H1 (cell line): ENCODE data around the gene CILP. TPM values are rescaled to one million over a fixed set of nuclear protein-coding genes. Genes with fewer than 3 reads are reported as not detected.

Experiments
- CTCF ChIA-PET: fragments of 300-600 bp; sonication (Branson Sonifier 250); formaldehyde crosslinking; loops from one replicate; lab custom pipeline; 2021; ENCODE audit not compliant: partially characterized antibody; lab: Charles Lee
- POLR2A ChIA-PET: fragments of 300-600 bp; sonication (Branson Sonifier 250); formaldehyde crosslinking; loops from one replicate; lab custom pipeline; 2021; ENCODE audit warnings: inconsistent platforms; ENCODE audit not compliant: partially characterized antibody; lab: Charles Lee
- DNase-seq, 2 experiments: peaks; one replicate each; pipeline versions ENCODE4 v3.0.0 to v3.0.0-alpha.2; 2010 to 2022; ENCODE audit warnings: low spot score in 2 of 2, low read depth in 1 of 2, mixed read lengths in 1 of 2
- FAIRE-seq: peaks from 2 replicates; lab custom pipeline; 2011; peaks lifted over from hg19 to GRCh38; lab: Jason Lieb, UNC
- H2AFZ ChIP-seq: 2 replicates; pipeline ENCODE4 v1.8.1; 2012; ENCODE audit warnings: low read length, inconsistent platforms
- H2AK5ac ChIP-seq: 2 replicates; pipeline ENCODE4 v1.6.1; 2013; ENCODE audit warnings: low read depth, low read length
- H2BK120ac ChIP-seq: replicated peaks from 2 replicates; pipeline ENCODE3; 2013; ENCODE audit warnings: low read depth, low read length, inconsistent platforms
- H2BK12ac ChIP-seq: 2 replicates; pipeline ENCODE4 v1.6.1; 2013; ENCODE audit warnings: low read depth, low read length
- H2BK15ac ChIP-seq: 2 replicates; pipeline ENCODE4 v1.6.1; 2013; ENCODE audit warnings: low read length
- H2BK20ac ChIP-seq: 2 replicates; pipeline ENCODE4 v1.6.1; 2013; ENCODE audit warnings: low read length
- H2BK5ac ChIP-seq: 2 replicates; pipeline ENCODE4 v1.6.1; 2013; ENCODE audit warnings: low read depth, low read length
- H3K14ac ChIP-seq: 2 replicates; pipeline ENCODE4 v1.6.1; 2013; ENCODE audit warnings: inconsistent platforms; ENCODE audit not compliant: insufficient read length
- H3K18ac ChIP-seq: 2 replicates; pipeline ENCODE4 v1.6.1; 2013; ENCODE audit warnings: low read length; ENCODE audit errors: extremely low read depth
- H3K23ac ChIP-seq: 2 replicates; pipeline ENCODE4 v1.6.1; 2013; ENCODE audit warnings: inconsistent platforms; ENCODE audit not compliant: insufficient read length
- H3K23me2 ChIP-seq: 2 replicates; pipeline ENCODE4 v1.6.1; 2013; ENCODE audit warnings: low read depth, low read length
- H3K27ac ChIP-seq: 2 replicates; pipeline ENCODE4 v1.6.1; 2011; ENCODE audit warnings: low read depth, low read length, inconsistent platforms
- H3K27me3 ChIP-seq, 4 experiments: replicated peaks in 1 of 4; 1 replicate in 1 of 4; 2 replicates in 3 of 4; pipeline versions ENCODE4 v1.6.1 to v1.8.1; 2011 to 2013; ENCODE audit warnings: low read length in 3 of 4, mild to moderate bottlenecking in 3 of 4, inconsistent platforms in 2 of 4, mixed read lengths in 2 of 4, moderate library complexity in 1 of 4; ENCODE audit not compliant: control insufficient read depth in 3 of 4, insufficient read depth in 3 of 4; ENCODE audit errors: extremely low read depth in 1 of 4
- H3K36me3 ChIP-seq, 4 experiments: 2 replicates each; pipeline versions ENCODE4 v1.6.1 to v1.8.1; 2011 to 2013; ENCODE audit warnings: mild to moderate bottlenecking in 4 of 4, low read length in 3 of 4, moderate library complexity in 2 of 4, control low read depth in 1 of 4, inconsistent platforms in 1 of 4; ENCODE audit not compliant: insufficient read depth in 4 of 4, control insufficient read depth in 2 of 4
- H3K4ac ChIP-seq: replicated peaks from 2 replicates; pipeline ENCODE3; 2013; ENCODE audit warnings: low read length, low read depth, mixed read lengths, inconsistent platforms; ENCODE audit not compliant: insufficient read length
- H3K4me1 ChIP-seq, 4 experiments: replicated peaks in 1 of 4; 1 replicate in 1 of 4; 2 replicates in 3 of 4; pipeline versions ENCODE4 v1.6.1 to v1.8.1; 2011 to 2013; ENCODE audit warnings: low read length in 3 of 4, inconsistent platforms in 2 of 4, mixed read lengths in 1 of 4; ENCODE audit not compliant: insufficient read depth in 4 of 4, control insufficient read depth in 3 of 4
- H3K4me2 ChIP-seq, 2 experiments: 2 replicates each; pipeline versions ENCODE4 v1.6.1 to v1.8.1; 2011 to 2013; ENCODE audit warnings: low read depth in 2 of 2, low read length in 2 of 2, control low read depth in 1 of 2, inconsistent platforms in 1 of 2, mild to moderate bottlenecking in 1 of 2; ENCODE audit not compliant: insufficient read depth in 1 of 2
- H3K4me3 ChIP-seq, 4 experiments: fragments of 200-600, 300-600 bp in 1 of 4; sonication (generic), shearing (Covaris generic), sonication (Bioruptor Twin) in 1 of 4; 2 replicates each; pipeline versions ENCODE4 v1.5.1 to v1.8.1; 2011 to 2016; ENCODE audit warnings: low read length in 4 of 4, low read depth in 3 of 4, control low read depth in 2 of 4, inconsistent platforms in 2 of 4, mild to moderate bottlenecking in 2 of 4, mixed read lengths in 1 of 4, moderate library complexity in 1 of 4; ENCODE audit not compliant: insufficient read depth in 2 of 4; ENCODE audit errors: extremely low read depth in 1 of 4
- H3K56ac ChIP-seq: replicated peaks from 2 replicates; pipeline ENCODE3; 2013; ENCODE audit warnings: low read depth, mild to moderate bottlenecking, mixed read lengths, low read length, inconsistent platforms; ENCODE audit not compliant: insufficient read length
- H3K79me1 ChIP-seq: 2 replicates; pipeline ENCODE4 v1.6.1; 2013; ENCODE audit warnings: low read depth, low read length, control low read depth
- H3K79me2 ChIP-seq, 2 experiments: 2 replicates each; pipeline versions ENCODE4 v1.6.1 to v1.8.1; 2012 to 2013; ENCODE audit warnings: low read length in 2 of 2, mild to moderate bottlenecking in 2 of 2, inconsistent platforms in 1 of 2; ENCODE audit not compliant: insufficient read depth in 2 of 2, control insufficient read depth in 1 of 2
- H3K9ac ChIP-seq, 4 experiments: replicated peaks in 1 of 4; 1 replicate in 1 of 4; 2 replicates in 3 of 4; pipeline versions ENCODE4 v1.6.1 to v1.8.1; 2011 to 2013; ENCODE audit warnings: low read depth in 3 of 4, low read length in 3 of 4, control low read depth in 2 of 4, mild to moderate bottlenecking in 2 of 4, moderate library complexity in 2 of 4, inconsistent platforms in 1 of 4; ENCODE audit errors: extremely low read depth in 1 of 4
- H3K9me3 ChIP-seq, 2 experiments: 2 replicates each; pipeline versions ENCODE4 v1.6.1 to v1.8.1; 2012 to 2013; ENCODE audit warnings: mild to moderate bottlenecking in 2 of 2, moderate library complexity in 2 of 2, control low read depth in 1 of 2, inconsistent platforms in 1 of 2, low read depth in 1 of 2, low read length in 1 of 2, mixed read lengths in 1 of 2; ENCODE audit not compliant: insufficient read depth in 2 of 2
- H4K20me1 ChIP-seq, 2 experiments: replicated peaks in 1 of 2; 2 replicates each; pipeline versions ENCODE3 to v1.8.1; 2011 to 2013; ENCODE audit warnings: inconsistent platforms in 2 of 2, low read length in 2 of 2, mild to moderate bottlenecking in 1 of 2; ENCODE audit not compliant: insufficient read depth in 2 of 2, control insufficient read depth in 1 of 2
- H4K5ac ChIP-seq: 2 replicates; pipeline ENCODE4 v1.6.1; 2013; ENCODE audit warnings: low read length, low read depth, mixed read lengths, inconsistent platforms; ENCODE audit not compliant: insufficient read length
- H4K8ac ChIP-seq: 2 replicates; pipeline ENCODE4 v1.8.0; 2013; ENCODE audit warnings: mild to moderate bottlenecking, moderate library complexity, low read length, inconsistent platforms; ENCODE audit not compliant: insufficient read depth; ENCODE audit errors: extremely low read depth
- H4K91ac ChIP-seq: replicated peaks from 2 replicates; pipeline ENCODE3; 2013; ENCODE audit warnings: low read length, mixed read lengths, inconsistent platforms; ENCODE audit not compliant: insufficient read length
- CBX8 ChIP-seq: fragments of 300-800, 300-1000 bp; sonication (generic); IDR thresholded peaks from 2 replicates; pipeline ENCODE4 v1.7.1; 2016; ENCODE audit warnings: low read depth, low read length, borderline replicate concordance
- E2F6 ChIP-seq: IDR thresholded peaks from 2 replicates; pipeline ENCODE4 v1.6.1; 2012; ENCODE audit warnings: inconsistent platforms
- GABPA ChIP-seq: IDR thresholded peaks from 2 replicates; pipeline ENCODE4 v1.6.1; 2011; ENCODE audit warnings: mild to moderate bottlenecking, low read length, moderate library complexity, borderline replicate concordance; ENCODE audit not compliant: insufficient read depth
- MAX ChIP-seq: IDR thresholded peaks from 2 replicates; pipeline ENCODE4 v1.6.1; 2012; ENCODE audit warnings: inconsistent platforms
- NRF1 ChIP-seq: IDR thresholded peaks from 2 replicates; pipeline ENCODE4 v1.6.1; 2011; ENCODE audit warnings: mild to moderate bottlenecking, low read depth, low read length, improper control_type of control experiment
- RAD21 ChIP-seq, 2 experiments: IDR thresholded peaks in 1 of 2; conservative IDR thresholded peaks in 1 of 2; 2 replicates each; pipeline ENCODE4 v1.6.1; 2011; ENCODE audit warnings: low read depth in 2 of 2, low read length in 2 of 2, improper control_type of control experiment in 1 of 2, inconsistent platforms in 1 of 2, mild to moderate bottlenecking in 1 of 2, moderate library complexity in 1 of 2
- SP1 ChIP-seq: IDR thresholded peaks from 2 replicates; pipeline ENCODE4 v1.6.1; 2011; ENCODE audit warnings: low read depth, low read length
- SP2 ChIP-seq: IDR thresholded peaks from 2 replicates; pipeline ENCODE4 v1.6.1; 2012; ENCODE audit warnings: mild to moderate bottlenecking, low read length, inconsistent platforms
- SUZ12 ChIP-seq: fragments of 200-600 bp; sonication (generic); IDR thresholded peaks from 2 replicates; pipeline ENCODE4 v1.6.1; 2012; ENCODE audit warnings: mild to moderate bottlenecking, inconsistent platforms, low read length, moderate library complexity, mixed read lengths
- WGBS, 2 experiments: shearing (Covaris generic) in 1 of 2; methylation state at CpG; one replicate each; pipeline versions ENCODE4 v1.1.6 to v1.1.7; 2013 to 2015; ENCODE audit warnings: low lambda C conversion rate in 2 of 2, mixed read lengths in 2 of 2, inconsistent platforms in 1 of 2, low coverage in 1 of 2, missing lambda C conversion rate in 1 of 2; ENCODE audit not compliant: insufficient replicate concordance in 2 of 2, insufficient coverage in 1 of 2, insufficient read length in 1 of 2; ENCODE audit errors: extremely low coverage in 1 of 2, missing lambda C conversion rate in 1 of 2; 5-methylcytosine and 5-hydroxymethylcytosine counted together
- polyA plus RNA-seq, 7 experiments: library from polyadenylated mRNA; depleted of rRNA in 3 of 7; stranded (reverse) in 5 of 7; unstranded in 2 of 7; fragments of >200 nt in 5 of 7; fragments of 200-250 nt in 2 of 7; gene quantifications; 1 replicate in 5 of 7; 2 replicates in 1 of 7; 4 replicates in 1 of 7; pipeline versions ENCODE4 v1.2.1 to v1.2.3, GENCODE V29; 2011 to 2013; ENCODE audit warnings: missing spikeins in 2 of 7, mixed read lengths in 2 of 7
- total RNA-seq: library from RNA; stranded (reverse); fragmentation: NEBNext Ultra II Directional; extraction: Animal tissue kit (Norgen Biotek cat#: 25700); gene quantifications from 2 replicates; pipeline ENCODE4 v1.2.1, GENCODE V29; 2021

The CILP gene
- total and polyA plus RNA-seq, 2 of the 8 experiments (the other 6 are each of a cell fraction or from before 2014, with no cell fraction given), result 0.02 TPM; not detected in 1

- Histone ChIP-seq H2BK120ac (no peak overlapping the region), H3K27ac (no peak overlapping the region), H2AFZ (no peak overlapping the region), H2BK5ac (no peak overlapping the region), H3K4ac (no peak overlapping the region), H2BK15ac (no peak overlapping the region), H4K20me1 (peaks cover 0 to under 1% of the 10 kb centered on the region in 2 experiments), H3K9me3 (no peaks in the 10 kb centered on the region), H3K9ac (no peak overlapping the region), H3K23ac (no peak overlapping the region), H4K8ac (no peak overlapping the region), H3K36me3 (no peaks in the 10 kb centered on the region), H3K27me3 (no peaks in the 10 kb centered on the region), H3K56ac (no peak overlapping the region), H4K5ac (no peak overlapping the region), H3K14ac (no peak overlapping the region), H3K4me3 (no peak overlapping the region), H2BK20ac (no peak overlapping the region), H3K79me1 (no peaks in the 10 kb centered on the region), H2BK12ac (no peak overlapping the region), H3K23me2 (peaks cover 2% of the 10 kb centered on the region), H2AK5ac (no peak overlapping the region), H3K4me1 (no peaks in the 10 kb centered on the region; a peak in 1 of 7 replicates), H3K18ac (no peak overlapping the region), H3K4me2 (no peak overlapping the region), H3K79me2 (peaks cover 0 to 5% of the 10 kb centered on the region in 2 experiments; a peak in 2 of 4 replicates), H4K91ac (no peak overlapping the region)
- WGBS, 2 experiments, result 31% methylated on average over 3 of the region's 3 CpGs; no CpG with 5 or more reads in 1 of the 2 experiments
- peak; percentile 83 for FAIRE-seq
- ChIA-PET CTCF (interaction anchor here (0.9 to 11.8 kb wide), 9 partner anchors 13 to 109 kb away, joined by 3 to 123 read pairs (median 5); partner anchors contain the start of gene CILP), POLR2A (interaction anchor here (1.7 to 8.7 kb wide), 2 partner anchors 87 to 110 kb away, joined by 4 to 94 read pairs; no protein-coding TSS in a partner anchor)
- peak; percentile 21 to 56 for DNase-seq
- TF ChIP-seq CBX8 (no peak), SP2 (no peak), GABPA (no peak), SP1 (no peak), SUZ12 (no peak), MAX (no peak), NRF1 (no peak), RAD21 (IDR thresholded peaks at IDR 0.05 in 1 of 2, conservative IDR thresholded peaks at IDR 0.05 in 1 of 2; ENCODE audit: low read depth in 2 of 2, low read length in 2 of 2) (peak; percentile 94 to 97), E2F6 (no peak)
Measured at GRCh38 chr15:65189102-65189740, 22.1 kb downstream of the CILP start.
